CD14-positive monocyte (primary cell): ENCODE data around the gene PDE8A. TPM values are rescaled to one million over a fixed set of nuclear protein-coding genes. Genes with fewer than 3 reads are reported as not detected.

ENCODE experiments used
- DNase-seq, 3 donors: peaks; one replicate each; pipeline ENCODE4 v3.0.0-alpha.2; 2011 to 2022
- H2AFZ ChIP-seq: 2 replicates; pipeline ENCODE4 v1.6.0; 2012; ENCODE audit warnings: mild to moderate bottlenecking, low read depth, low read length, inconsistent platforms; ENCODE audit not compliant: insufficient read depth, poor library complexity, severe bottlenecking
- H3K27ac ChIP-seq, 2 donors: 1 replicate in 1 of 2; 2 replicates in 1 of 2; pipeline ENCODE4 v1.5.1; 2012 to 2013; ENCODE audit warnings: low read length in 2 of 2, control low read depth in 1 of 2, inconsistent platforms in 1 of 2, low read depth in 1 of 2, mild to moderate bottlenecking in 1 of 2
- H3K27me3 ChIP-seq, 2 donors: one replicate each; pipeline versions ENCODE4 v1.6.0 to v1.6.1; 2011 to 2013; ENCODE audit warnings: low read length in 2 of 2; ENCODE audit not compliant: control insufficient read depth in 2 of 2, insufficient read depth in 2 of 2
- H3K36me3 ChIP-seq, 2 donors: replicated peaks in 1 of 2; 1 replicate in 1 of 2; 2 replicates in 1 of 2; pipeline versions ENCODE4 v1.5.1 to v1.6.1; 2012 to 2013; ENCODE audit warnings: low read length in 2 of 2, control low read depth in 1 of 2, inconsistent platforms in 1 of 2, mild to moderate bottlenecking in 1 of 2; ENCODE audit not compliant: insufficient read depth in 2 of 2, control insufficient read depth in 1 of 2
- H3K4me1 ChIP-seq, 2 donors: 1 replicate in 1 of 2; 2 replicates in 1 of 2; pipeline versions ENCODE4 v1.5.1 to v1.6.1; 2012 to 2013; ENCODE audit warnings: low read length in 2 of 2, control low read depth in 1 of 2, inconsistent platforms in 1 of 2, mild to moderate bottlenecking in 1 of 2, moderate library complexity in 1 of 2; ENCODE audit not compliant: insufficient read depth in 2 of 2, control insufficient read depth in 1 of 2
- H3K4me2 ChIP-seq: replicated peaks from 2 replicates; pipeline ENCODE3; 2012; ENCODE audit warnings: low read length, moderate library complexity, mild to moderate bottlenecking; ENCODE audit not compliant: poor library complexity, severe bottlenecking; ENCODE audit errors: extremely low read depth
- H3K4me3 ChIP-seq, 3 experiments: fragments of 200-600 bp in 1 of 3; sonication (generic) in 1 of 3; replicated peaks in 1 of 3; 1 replicate in 2 of 3; 2 replicates in 1 of 3; pipeline ENCODE4 v1.5.1; 2011 to 2013; ENCODE audit warnings: low read length in 3 of 3, mild to moderate bottlenecking in 3 of 3, control low read depth in 2 of 3, low read depth in 2 of 3, inconsistent platforms in 1 of 3, moderate library complexity in 1 of 3
- H3K79me2 ChIP-seq: 2 replicates; pipeline ENCODE4 v1.6.0; 2012; ENCODE audit warnings: mild to moderate bottlenecking, control low read depth, inconsistent platforms, low read length, moderate library complexity; ENCODE audit not compliant: insufficient read depth
- H3K9ac ChIP-seq: 2 replicates; pipeline ENCODE4 v1.6.0; 2017; ENCODE audit warnings: low read length, mild to moderate bottlenecking; ENCODE audit not compliant: insufficient read depth, poor library complexity, severe bottlenecking
- H3K9me3 ChIP-seq, 2 donors: replicated peaks in 1 of 2; 1 replicate in 1 of 2; 2 replicates in 1 of 2; pipeline versions ENCODE4 v1.5.1 to v1.6.1; 2012 to 2013; ENCODE audit warnings: low read length in 2 of 2, control low read depth in 1 of 2; ENCODE audit not compliant: control insufficient read depth in 1 of 2, insufficient read depth in 1 of 2
- H4K20me1 ChIP-seq: 2 replicates; pipeline ENCODE4 v1.6.0; 2012; ENCODE audit warnings: mild to moderate bottlenecking, low read length, control low read depth, moderate library complexity; ENCODE audit not compliant: insufficient read depth
- H3K27ac Mint-ChIP-seq, 7 donors: one replicate each; pipeline ENCODE4 v1.8.0; 2020; ENCODE audit warnings: mild to moderate bottlenecking in 7 of 7, mixed read lengths in 7 of 7, moderate library complexity in 6 of 7, inconsistent platforms in 2 of 7
- H3K27me3 Mint-ChIP-seq, 3 donors: one replicate each; pipeline ENCODE4 v1.8.0; 2021 to 2022; ENCODE audit warnings: low read depth in 3 of 3, mild to moderate bottlenecking in 3 of 3, mixed read lengths in 3 of 3, moderate library complexity in 3 of 3, inconsistent platforms in 1 of 3
- H3K36me3 Mint-ChIP-seq, 2 donors: one replicate each; pipeline ENCODE4 v1.8.0; 2020; ENCODE audit warnings: mixed read lengths in 2 of 2, inconsistent platforms in 1 of 2, mild to moderate bottlenecking in 1 of 2
- H3K4me1 Mint-ChIP-seq: one replicate; pipeline ENCODE4 v1.8.0; 2020; ENCODE audit warnings: mild to moderate bottlenecking, mixed read lengths
- H3K4me3 Mint-ChIP-seq, 2 donors: one replicate each; pipeline ENCODE4 v1.8.0; 2020; ENCODE audit warnings: mild to moderate bottlenecking in 2 of 2, mixed read lengths in 2 of 2, moderate library complexity in 1 of 2
- H3K9me3 Mint-ChIP-seq, 7 donors: one replicate each; pipeline ENCODE4 v1.8.0; 2020 to 2022; ENCODE audit warnings: mixed read lengths in 7 of 7, mild to moderate bottlenecking in 6 of 7, moderate library complexity in 6 of 7, inconsistent platforms in 2 of 7
- CTCF ChIP-seq: fragments of 200-600 bp; IDR thresholded peaks from one replicate; pipeline ENCODE4 v1.8.0; 2022; ENCODE audit warnings: antibody characterized with exemption, mild to moderate bottlenecking
- WGBS: methylation state at CpG from one replicate; pipeline ENCODE4 v1.1.5; 2013; ENCODE audit warnings: missing lambda C conversion rate; ENCODE audit not compliant: insufficient coverage; 5-methylcytosine and 5-hydroxymethylcytosine counted together
- intact Hi-C, 2 donors: fragments of 100-400 bp; cut with micrococcal nuclease; formaldehyde crosslinking; loops; one replicate each; pipeline versions ENCODE4 v1.15.0 to v1.15.1; 2023
- polyA plus RNA-seq, 3 donors: library from polyadenylated mRNA; depleted of rRNA in 1 of 3; unstranded in 2 of 3; stranded (reverse) in 1 of 3; fragments of 300-500 nt in 2 of 3; fragments of >200 nt in 1 of 3; fragmentation: Illumina TruSeq in 2 of 3; gene quantifications; 1 replicate in 2 of 3; 2 replicates in 1 of 3; pipeline ENCODE4 v1.2.3, GENCODE V29; 2012 to 2021

PDE8A gene
- polyA plus RNA-seq, 3 donors: 2.8 to 33.4 (median 4.9) TPM

- 50% methylated on average over 2 of the region's 9 CpGs for WGBS
- peaks cover 4% of the 10 kb centered on the region for H3K4me1 Mint-ChIP-seq
- Histone ChIP-seq H3K4me3 (no peak overlapping the region), H3K9ac (no peak overlapping the region), H3K27ac (no peak overlapping the region), H3K9me3 (peaks cover 0 to 6% of the 10 kb centered on the region in 2 donors), H3K79me2 (no peaks in the 10 kb centered on the region), H2AFZ (no peak overlapping the region), H3K36me3 (no peaks in the 10 kb centered on the region), H3K4me1 (no peaks in the 10 kb centered on the region), H3K4me2 (no peak overlapping the region), H4K20me1 (no peaks in the 10 kb centered on the region), H3K27me3 (no peaks in the 10 kb centered on the region)
- no peaks in the 10 kb centered on the region for H3K36me3 Mint-ChIP-seq
- H3K4me3 Mint-ChIP-seq: no peak overlapping the region
- H3K9me3 Mint-ChIP-seq: peaks cover 2 to 17% (median 6%) of the 10 kb centered on the region in 7 donors
- no peak overlapping the region for H3K27ac Mint-ChIP-seq
- H3K27me3 Mint-ChIP-seq: peaks cover 5 to 6% (median 5%) of the 10 kb centered on the region in 3 donors
- intact Hi-C loops: no loop called here
- no peak for TF ChIP-seq CTCF
- DNase-seq: no peak
Observed at GRCh38 chr15:85155360-85155759, 173.7 kb downstream of the PDE8A start.

GRCh38 chr15:85155857-85156256 is 174.2 kb downstream of the PDE8A start:
- Histone ChIP-seq H3K4me3 (no peak overlapping the region), H4K20me1 (no peaks in the 10 kb centered on the region), H2AFZ (no peak overlapping the region), H3K9me3 (peaks cover 0 to 6% of the 10 kb centered on the region in 2 donors), H3K27me3 (no peaks in the 10 kb centered on the region), H3K36me3 (no peaks in the 10 kb centered on the region), H3K27ac (no peak overlapping the region), H3K9ac (no peak overlapping the region), H3K4me1 (no peaks in the 10 kb centered on the region), H3K79me2 (no peaks in the 10 kb centered on the region), H3K4me2 (no peak overlapping the region)
- no peak for DNase-seq
- H3K9me3 Mint-ChIP-seq: peaks cover 2 to 19% (median 6%) of the 10 kb centered on the region in 7 donors
- TF ChIP-seq CTCF: no peak
- peaks cover 4% of the 10 kb centered on the region for H3K4me1 Mint-ChIP-seq
- no peaks in the 10 kb centered on the region for H3K36me3 Mint-ChIP-seq
- H3K27me3 Mint-ChIP-seq: peaks cover 5 to 6% (median 5%) of the 10 kb centered on the region in 3 donors
- intact Hi-C loops: no loop called here
- no peak overlapping the region for H3K27ac Mint-ChIP-seq
- WGBS: 67% methylated on average over 1 of the region's 1 CpG
- H3K4me3 Mint-ChIP-seq: no peak overlapping the region
